Measurements from ENCODE around the gene PDP2.

The PDP2 gene

GRCh38 chr16:66898207-66898606 is 17.9 kb downstream of the PDP2 start:
- TF ChIP-seq CTCF (IDR thresholded peaks at IDR 0.05; ENCODE audit: borderline replicate concordance, extremely low read depth, low read length, poor library complexity, severe bottlenecking) (no peak), EZH2 (IDR thresholded peaks at IDR 0.05; ENCODE audit: borderline replicate concordance, low read depth, low read length, severe bottlenecking) (no peak)
- 0 out of 2 replicates have a peak, but pooled peaks cover under 1% of the 10 kb centered on the region for H3K36me3 ChIP-seq (ENCODE audit: insufficient read depth, low read length)
- H3K79me2 ChIP-seq (ENCODE audit: insufficient read depth, low read length): no peaks in the 10 kb centered on the region
- no peak overlapping the region for H3K4me2 ChIP-seq (ENCODE audit: insufficient read depth, low read length)
- ATAC-seq (ENCODE audit: insufficient read depth, low read depth) (no peak), DNase-seq (no peak)
- no peaks in the 10 kb centered on the region for H3K9me3 ChIP-seq (ENCODE audit: insufficient read depth, low read length, severe bottlenecking)
- H4K20me1 ChIP-seq (ENCODE audit: insufficient read depth, low read length): peaks cover 5% of the 10 kb centered on the region; the same call in 1 of the 2 replicates
- H3K4me3 ChIP-seq (ENCODE audit: low read depth in 1 of 2, low read length in 2 of 2): no peak overlapping the region
- no peak overlapping the region for H2AFZ ChIP-seq (ENCODE audit: low read depth, low read length)
- H3K9ac ChIP-seq (ENCODE audit: low read depth, low read length): no peak overlapping the region
- peaks cover under 1% of the 10 kb centered on the region for H3K4me1 ChIP-seq (ENCODE audit: insufficient read depth, low read length)
- H3K27me3 ChIP-seq (ENCODE audit: insufficient read depth, low read length, poor library complexity): no peaks in the 10 kb centered on the region
- H3K27ac ChIP-seq (ENCODE audit: low read length): no peak overlapping the region

- H3K9me3 ChIP-seq (ENCODE audit: insufficient read depth, low read length, severe bottlenecking): no peaks in the 10 kb centered on the region
- H3K27me3 ChIP-seq (ENCODE audit: insufficient read depth, low read length, poor library complexity): no peaks in the 10 kb centered on the region
- H3K79me2 ChIP-seq (ENCODE audit: insufficient read depth, low read length): no peaks in the 10 kb centered on the region
- H3K4me2 ChIP-seq (ENCODE audit: insufficient read depth, low read length): no peak overlapping the region
- no peak for TF ChIP-seq EZH2 (IDR thresholded peaks at IDR 0.05; ENCODE audit: borderline replicate concordance, low read depth, low read length, severe bottlenecking)
- TF ChIP-seq CTCF (IDR thresholded peaks at IDR 0.05; ENCODE audit: borderline replicate concordance, extremely low read depth, low read length, poor library complexity, severe bottlenecking): no peak
- ATAC-seq (ENCODE audit: insufficient read depth, low read depth) (no peak), DNase-seq (no peak)
- no peak overlapping the region for H3K27ac ChIP-seq (ENCODE audit: low read length)
- H3K36me3 ChIP-seq (ENCODE audit: insufficient read depth, low read length): no peaks in the 10 kb centered on the region
- H2AFZ ChIP-seq (ENCODE audit: low read depth, low read length): no peak overlapping the region
- H3K4me1 ChIP-seq (ENCODE audit: insufficient read depth, low read length): no peaks in the 10 kb centered on the region
- peaks cover 5% of the 10 kb centered on the region; the same call in 1 of the 2 replicates for H4K20me1 ChIP-seq (ENCODE audit: insufficient read depth, low read length)
- no peak overlapping the region for H3K9ac ChIP-seq (ENCODE audit: low read depth, low read length)
- no peak overlapping the region for H3K4me3 ChIP-seq (ENCODE audit: low read depth in 1 of 2, low read length in 2 of 2)
Observed at GRCh38 chr16:66898933-66899309, 18.6 kb downstream of the PDP2 start.

GRCh38 chr16:66899310-66899944 is 19.1 kb downstream of the PDP2 start:
- no peaks in the 10 kb centered on the region for H3K4me1 ChIP-seq (ENCODE audit: insufficient read depth, low read length)
- no peak overlapping the region for H3K4me2 ChIP-seq (ENCODE audit: insufficient read depth, low read length)
- no peak overlapping the region for H2AFZ ChIP-seq (ENCODE audit: low read depth, low read length)
- no peaks in the 10 kb centered on the region for H3K36me3 ChIP-seq (ENCODE audit: insufficient read depth, low read length)
- peaks cover 5% of the 10 kb centered on the region; the same call in 1 of the 2 replicates for H4K20me1 ChIP-seq (ENCODE audit: insufficient read depth, low read length)
- no peaks in the 10 kb centered on the region for H3K27me3 ChIP-seq (ENCODE audit: insufficient read depth, low read length, poor library complexity)
- H3K9me3 ChIP-seq (ENCODE audit: insufficient read depth, low read length, severe bottlenecking): no peaks in the 10 kb centered on the region
- DNase-seq: no peak
- H3K4me3 ChIP-seq (ENCODE audit: low read depth in 1 of 2, low read length in 2 of 2): no peak overlapping the region
- H3K9ac ChIP-seq (ENCODE audit: low read depth, low read length): no peak overlapping the region
- H3K79me2 ChIP-seq (ENCODE audit: insufficient read depth, low read length): no peaks in the 10 kb centered on the region
- no peak overlapping the region for H3K27ac ChIP-seq (ENCODE audit: low read length)
- TF ChIP-seq CTCF (IDR thresholded peaks at IDR 0.05; ENCODE audit: borderline replicate concordance, extremely low read depth, low read length, poor library complexity, severe bottlenecking): no peak
- no peak for TF ChIP-seq EZH2 (IDR thresholded peaks at IDR 0.05; ENCODE audit: borderline replicate concordance, low read depth, low read length, severe bottlenecking)
- no peak for ATAC-seq (ENCODE audit: insufficient read depth, low read depth)
